HEK293T (cell line): ENCODE data around the gene PPP1R37.

Experiments used
- CTCF ChIA-PET: fragments of 350-600 bp; formaldehyde crosslinking; extraction: SDS; loops from one replicate; lab custom pipeline; 2021; ENCODE audit warnings: antibody characterized with exemption, inconsistent platforms; lab: Yijun Ruan, JAX
- POLR2A ChIA-PET: fragments of 350-600 bp; formaldehyde crosslinking; extraction: SDS; loops from one replicate; lab custom pipeline; 2020; ENCODE audit warnings: antibody characterized with exemption, inconsistent platforms; lab: Yijun Ruan, JAX
- DNase-seq: peaks from one replicate; pipeline ENCODE4 v3.0.0; 2012; ENCODE audit warnings: mixed read lengths; ENCODE audit errors: extremely low spot score
- ARNT ChIP-seq: fragments of 450-650 bp; IDR thresholded peaks from 2 replicates; pipeline ENCODE4 v1.6.1; 2017; ENCODE audit warnings: mild to moderate bottlenecking
- BHLHE40 ChIP-seq: fragments of 450-650 bp; IDR thresholded peaks from 2 replicates; pipeline ENCODE4 v1.6.1; 2016; ENCODE audit warnings: mild to moderate bottlenecking, moderate library complexity, borderline replicate concordance
- CTBP1 ChIP-seq: fragments of 450-650 bp; IDR thresholded peaks from 2 replicates; pipeline ENCODE4 v1.6.1; 2016; ENCODE audit warnings: borderline replicate concordance
- ELF4 ChIP-seq: fragments of 450-650 bp; IDR thresholded peaks from 2 replicates; pipeline ENCODE4 v1.6.1; 2017; ENCODE audit warnings: antibody characterized with exemption
- FOXA1 ChIP-seq: fragments of 450-650 bp; IDR thresholded peaks from 2 replicates; pipeline ENCODE4 v1.6.1; 2016; ENCODE audit warnings: mild to moderate bottlenecking
- FOXK2 ChIP-seq: fragments of 450-650 bp; IDR thresholded peaks from 2 replicates; pipeline ENCODE4 v1.6.1; 2016; ENCODE audit warnings: mild to moderate bottlenecking
- FOXM1 ChIP-seq: fragments of 450-650 bp; IDR thresholded peaks from 2 replicates; pipeline ENCODE4 v1.6.1; 2017; ENCODE audit warnings: mild to moderate bottlenecking, borderline replicate concordance
- HDGF ChIP-seq: fragments of 450-650 bp; IDR thresholded peaks from 2 replicates; pipeline ENCODE4 v1.6.1; 2017; ENCODE audit warnings: antibody characterized with exemption, borderline replicate concordance
- L3MBTL2 ChIP-seq: fragments of 450-650 bp; conservative IDR thresholded peaks from 2 replicates; pipeline ENCODE4 v1.6.1; 2016; ENCODE audit warnings: mild to moderate bottlenecking
- LEF1 ChIP-seq: fragments of 450-650 bp; IDR thresholded peaks from 2 replicates; pipeline ENCODE4 v1.6.1; 2017; ENCODE audit warnings: mild to moderate bottlenecking, borderline replicate concordance
- NFRKB ChIP-seq: fragments of 450-650 bp; IDR thresholded peaks from 2 replicates; pipeline ENCODE4 v1.6.1; 2016; ENCODE audit warnings: mild to moderate bottlenecking, moderate library complexity
- SP1 ChIP-seq: fragments of 450-650 bp; IDR thresholded peaks from 2 replicates; pipeline ENCODE4 v1.6.1; 2017
- SUZ12 ChIP-seq: fragments of 450-650 bp; IDR thresholded peaks from 2 replicates; pipeline ENCODE4 v1.6.1; 2016; ENCODE audit warnings: mild to moderate bottlenecking
- TARDBP ChIP-seq: fragments of 450-650 bp; IDR thresholded peaks from 2 replicates; pipeline ENCODE4 v1.6.1; 2016
- ZNF384 ChIP-seq: fragments of 450-650 bp; IDR thresholded peaks from 2 replicates; pipeline ENCODE4 v1.6.1; 2016
- TF ChIP-seq, protein P1 (sequence below): fragments of 450-650 bp; IDR thresholded peaks from 2 replicates; pipeline ENCODE4 v1.6.1; 2016

Gene PPP1R37

DNA sequence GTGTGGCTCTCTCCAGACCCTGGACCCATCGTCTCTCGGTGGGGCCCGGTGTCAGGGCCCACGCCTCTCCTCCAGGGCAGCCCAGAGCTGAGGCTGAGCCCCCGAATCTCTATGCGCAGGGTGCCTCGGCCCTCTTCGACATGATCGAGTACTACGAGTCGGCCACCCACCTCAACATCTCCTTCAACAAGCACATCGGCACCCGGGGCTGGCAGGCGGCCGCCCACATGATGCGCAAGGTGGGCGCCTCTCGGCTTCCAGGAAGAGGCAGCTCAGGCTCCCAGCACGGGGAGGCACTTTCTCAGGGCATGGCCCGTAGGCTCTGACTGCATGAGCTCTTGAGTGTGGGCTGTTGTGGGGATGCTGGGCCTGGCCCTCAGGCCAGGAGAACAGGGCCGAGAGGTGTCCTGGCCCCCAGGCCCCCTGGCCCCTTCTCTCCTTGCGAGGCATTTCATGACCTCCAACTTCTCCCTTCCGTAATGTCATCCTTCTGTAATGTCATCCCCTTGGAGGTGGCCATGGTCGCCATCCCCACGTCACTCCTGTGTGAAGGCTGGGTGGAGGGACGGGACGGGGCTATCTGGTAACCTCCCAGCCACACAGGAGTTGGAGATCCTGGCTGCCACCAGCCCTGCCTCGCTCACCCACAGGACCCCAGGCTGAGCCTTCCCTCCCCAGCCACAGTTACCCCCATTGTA, 48.4 kb downstream of the PPP1R37 start:
- TF ChIP-seq NFRKB (no peak), BHLHE40 (no peak), FOXM1 (no peak), ELF4 (no peak), HDGF (no peak), SUZ12 (no peak), L3MBTL2 (no peak), LEF1 (no peak), FOXA1 (no peak), FOXK2 (no peak), ZNF384 (no peak), TARDBP (no peak), ARNT (no peak), SP1 (no peak)
- TF ChIP-seq, protein P1, sequence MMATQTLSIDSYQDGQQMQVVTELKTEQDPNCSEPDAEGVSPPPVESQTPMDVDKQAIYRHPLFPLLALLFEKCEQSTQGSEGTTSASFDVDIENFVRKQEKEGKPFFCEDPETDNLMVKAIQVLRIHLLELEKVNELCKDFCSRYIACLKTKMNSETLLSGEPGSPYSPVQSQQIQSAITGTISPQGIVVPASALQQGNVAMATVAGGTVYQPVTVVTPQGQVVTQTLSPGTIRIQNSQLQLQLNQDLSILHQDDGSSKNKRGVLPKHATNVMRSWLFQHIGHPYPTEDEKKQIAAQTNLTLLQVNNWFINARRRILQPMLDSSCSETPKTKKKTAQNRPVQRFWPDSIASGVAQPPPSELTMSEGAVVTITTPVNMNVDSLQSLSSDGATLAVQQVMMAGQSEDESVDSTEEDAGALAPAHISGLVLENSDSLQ = no peak
- ChIA-PET CTCF (no interaction called here), POLR2A (interaction anchor here (1.1 kb wide), 1 partner anchor 36 kb away, joined by 3 read pairs; the partner anchor contains the start of gene TRAPPC6A)
- no peak for DNase-seq

GRCh38 chr19:45142016-45142725, 49.2 kb downstream of the PPP1R37 start:
- no peak for TF ChIP-seq TARDBP
- TF ChIP-seq BHLHE40 = no peak
- no peak for TF ChIP-seq SP1
- DNase-seq = no peak
- ChIA-PET CTCF (no interaction called here), POLR2A (interaction anchor here (0.6 to 1.1 kb wide), 2 partner anchors 33 to 36 kb away, joined by 3 read pairs; partner anchors contain the start of gene TRAPPC6A)

- no peak for DNase-seq
- TF ChIP-seq L3MBTL2 (no peak), FOXM1 (no peak), FOXA1 (no peak), FOXK2 (no peak), HDGF (no peak), ARNT (no peak), ELF4 (no peak), CTBP1 (no peak), LEF1 (no peak), SP1 (no peak)
- TF ChIP-seq, protein P1 = no peak
- ChIA-PET POLR2A (interaction anchor here (0.6 to 1.1 kb wide), 2 partner anchors 32 to 35 kb away, joined by 3 read pairs; partner anchors contain the start of gene TRAPPC6A), CTCF (no interaction called here)
These were observed 49.7 kb downstream of the PPP1R37 start for GRCh38 chr19:45142726-45143110.

- ChIA-PET CTCF (no interaction called here), POLR2A (no interaction called here)
- no peak for TF ChIP-seq CTBP1
- no peak for TF ChIP-seq TARDBP
- no peak for TF ChIP-seq LEF1
- no peak for TF ChIP-seq ELF4
- TF ChIP-seq ZNF384 = no peak
- TF ChIP-seq FOXM1 = no peak
- no peak for TF ChIP-seq SUZ12
- TF ChIP-seq HDGF = no peak
- TF ChIP-seq, protein P1 = no peak
- no peak for TF ChIP-seq BHLHE40
- no peak for TF ChIP-seq FOXA1
- no peak for TF ChIP-seq L3MBTL2
- no peak for TF ChIP-seq ARNT
- TF ChIP-seq SP1 = no peak
- TF ChIP-seq FOXK2 = no peak
- no peak for TF ChIP-seq NFRKB
- DNase-seq = no peak
These were observed 51.7 kb downstream of the PPP1R37 start for GRCh38 chr19:45144431-45145269.

DNA sequence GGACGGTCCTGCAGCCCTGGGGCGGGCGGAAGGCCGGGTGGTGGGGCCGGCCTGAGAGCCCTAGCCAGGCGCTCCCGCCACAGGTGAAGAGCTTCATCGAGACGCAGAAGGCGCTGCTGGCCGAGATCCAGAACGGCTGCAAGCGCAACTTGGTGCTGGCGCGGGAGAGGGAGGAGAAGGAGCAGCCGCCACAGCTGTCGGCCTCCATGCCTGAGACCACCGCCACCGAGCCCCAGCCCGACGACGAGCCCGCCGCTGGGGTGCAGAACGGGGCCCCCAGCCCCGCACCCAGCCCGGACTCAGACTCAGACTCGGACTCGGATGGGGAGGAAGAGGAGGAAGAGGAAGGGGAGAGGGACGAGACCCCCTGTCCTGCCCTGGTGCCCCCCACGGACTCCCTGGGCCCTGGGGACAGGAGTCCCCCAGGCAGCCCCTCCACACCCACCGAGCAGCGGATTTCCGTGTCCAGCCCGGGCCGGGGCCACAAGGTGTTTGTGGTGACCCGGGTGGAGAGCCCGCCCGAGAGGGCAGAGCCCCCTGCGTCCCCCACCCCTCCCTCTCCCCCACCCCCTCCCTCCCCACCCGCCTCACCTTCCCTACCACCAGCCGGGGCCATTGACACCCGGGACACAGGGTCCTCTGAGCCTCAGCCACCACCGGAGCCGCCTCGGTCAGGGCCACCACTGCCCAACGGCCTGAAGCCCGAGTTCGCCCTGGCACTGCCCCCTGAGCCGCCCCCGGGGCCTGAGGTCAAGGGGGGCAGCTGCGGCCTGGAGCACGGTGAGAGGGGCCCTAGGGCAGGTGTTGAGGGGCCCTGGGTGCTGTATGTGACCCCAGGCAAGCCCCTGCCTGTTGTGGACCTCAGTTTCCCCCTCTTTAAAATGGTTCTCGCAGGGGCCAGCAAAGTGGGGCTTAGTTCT, 52.6 kb downstream of the PPP1R37 start:
- no peak for DNase-seq
- ChIA-PET CTCF (no interaction called here), POLR2A (no interaction called here)
- TF ChIP-seq FOXK2 (no peak), HDGF (no peak), SUZ12 (no peak), CTBP1 (no peak), L3MBTL2 (no peak)
